ENCODE data around the gene ELMO1.

DNA sequence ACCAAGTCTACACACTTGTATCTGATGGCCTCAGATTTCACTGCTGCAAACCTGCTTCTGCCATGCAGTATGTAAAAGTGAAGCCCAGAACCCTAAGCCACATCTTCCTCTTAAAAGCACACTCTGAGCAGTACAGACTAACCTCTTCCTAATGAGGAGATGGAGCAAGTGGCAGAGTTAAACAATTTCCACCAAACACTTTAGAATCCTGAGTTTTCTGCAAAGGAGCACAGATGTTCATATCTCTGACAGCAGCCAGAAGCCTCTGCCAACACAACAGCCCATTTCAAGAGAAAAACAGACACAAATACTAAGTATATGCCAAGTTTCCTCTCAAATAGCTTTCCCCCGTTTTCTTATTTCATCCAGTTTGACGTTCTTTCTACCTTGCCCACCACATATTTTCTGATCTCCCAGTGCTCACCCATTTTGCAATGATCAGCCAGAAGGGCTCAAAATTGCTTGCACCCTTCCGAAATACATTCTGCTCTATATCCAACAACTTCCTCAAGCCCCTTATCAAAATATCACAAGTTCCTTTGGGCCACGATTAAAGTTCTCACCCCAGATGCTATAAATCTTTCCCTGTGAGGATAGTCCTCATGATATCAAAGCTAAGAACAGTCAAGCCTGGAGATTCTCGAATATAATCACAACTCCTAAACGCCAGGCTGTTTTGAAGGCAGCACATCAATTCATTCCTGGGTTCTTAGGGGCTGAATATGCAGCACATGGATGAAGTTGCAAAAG, 27.5 kb downstream of the ELMO1 start:
- TF ChIP-seq, protein P1, sequence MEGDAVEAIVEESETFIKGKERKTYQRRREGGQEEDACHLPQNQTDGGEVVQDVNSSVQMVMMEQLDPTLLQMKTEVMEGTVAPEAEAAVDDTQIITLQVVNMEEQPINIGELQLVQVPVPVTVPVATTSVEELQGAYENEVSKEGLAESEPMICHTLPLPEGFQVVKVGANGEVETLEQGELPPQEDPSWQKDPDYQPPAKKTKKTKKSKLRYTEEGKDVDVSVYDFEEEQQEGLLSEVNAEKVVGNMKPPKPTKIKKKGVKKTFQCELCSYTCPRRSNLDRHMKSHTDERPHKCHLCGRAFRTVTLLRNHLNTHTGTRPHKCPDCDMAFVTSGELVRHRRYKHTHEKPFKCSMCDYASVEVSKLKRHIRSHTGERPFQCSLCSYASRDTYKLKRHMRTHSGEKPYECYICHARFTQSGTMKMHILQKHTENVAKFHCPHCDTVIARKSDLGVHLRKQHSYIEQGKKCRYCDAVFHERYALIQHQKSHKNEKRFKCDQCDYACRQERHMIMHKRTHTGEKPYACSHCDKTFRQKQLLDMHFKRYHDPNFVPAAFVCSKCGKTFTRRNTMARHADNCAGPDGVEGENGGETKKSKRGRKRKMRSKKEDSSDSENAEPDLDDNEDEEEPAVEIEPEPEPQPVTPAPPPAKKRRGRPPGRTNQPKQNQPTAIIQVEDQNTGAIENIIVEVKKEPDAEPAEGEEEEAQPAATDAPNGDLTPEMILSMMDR (IDR thresholded peaks at IDR 0.05) = no peak
- no peak for TF ChIP-seq POLR2A (IDR thresholded peaks at IDR 0.05)

Data from adrenal gland (tissue), 5 donors.